ENCODE results near the gene CNTNAP2.

DNA sequence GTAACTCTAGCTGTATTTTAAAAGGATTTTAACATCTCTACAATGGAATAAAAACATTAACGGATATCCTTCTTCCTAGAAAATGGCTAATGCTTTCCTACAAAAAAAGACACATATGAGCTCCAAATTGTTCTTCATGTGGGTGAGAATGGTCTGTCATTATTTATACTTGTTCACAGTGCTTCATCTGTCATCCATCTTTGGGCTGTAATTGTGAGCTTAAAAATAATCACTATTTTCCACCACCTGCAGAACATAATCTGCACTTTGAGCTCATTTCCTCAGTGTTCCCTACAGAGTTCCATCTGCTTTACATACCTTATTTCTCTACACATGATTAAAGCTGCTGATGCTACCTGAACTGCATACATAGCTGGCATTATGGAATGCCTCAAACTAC is 1494.8 kb downstream of the CNTNAP2 start:
- TF ChIP-seq ZNF274 (IDR thresholded peaks at IDR 0.05; ENCODE audit: low read depth, low read length) (no peak), SUZ12 (IDR thresholded peaks at IDR 0.05; ENCODE audit: extremely low read depth, insufficient read depth, insufficient read length) (no peak), YY1 (IDR thresholded peaks at IDR 0.05; ENCODE audit: insufficient read depth, insufficient read length) (no peak)
